ENCODE results near the gene ONECUT1. TPM values are rescaled to one million over a fixed set of nuclear protein-coding genes. Genes with fewer than 3 reads are reported as not detected.

ONECUT1 gene
- total RNA-seq, 2 experiments from 2014 or later, result not detected

DNA sequence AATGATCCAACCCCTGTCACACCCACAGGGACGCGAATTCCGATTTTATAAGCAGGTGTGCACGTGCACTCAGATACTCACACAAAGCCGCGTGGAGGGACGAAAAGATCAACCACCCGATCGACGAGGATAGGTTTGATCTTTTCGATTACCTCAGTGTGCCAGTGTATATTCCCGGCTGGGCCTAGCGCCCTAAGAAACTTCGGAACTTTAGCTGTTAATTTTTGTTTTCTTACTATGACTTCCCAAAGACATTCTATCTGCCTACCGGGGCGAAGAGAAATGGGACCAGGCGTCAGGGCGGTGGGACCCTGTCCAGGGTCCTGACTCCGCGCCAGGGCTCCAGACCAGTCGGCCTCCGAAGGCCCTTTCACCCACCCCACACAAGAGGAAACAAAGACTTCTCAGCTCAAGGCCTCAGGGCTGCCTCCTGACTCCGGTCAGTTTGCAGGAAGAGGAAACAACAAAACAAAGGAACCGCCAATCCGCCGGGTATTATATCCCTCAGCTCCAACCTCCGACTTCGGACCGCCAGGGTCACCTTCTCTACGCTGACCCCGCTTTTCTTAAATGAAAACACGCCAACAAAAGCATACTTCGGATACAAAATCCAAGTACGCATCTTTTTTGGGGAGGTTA lies 6.8 kb downstream of the ONECUT1 start:
- DNase-seq (no peak), ATAC-seq (ENCODE audit: low read depth) (no peak)
- POLR2A ChIA-PET, result no interaction called here
- no peak overlapping the region for H3K4me3 Mint-ChIP-seq
- H3K36me3 Mint-ChIP-seq, result no peaks in the 10 kb centered on the region
- no peaks in the 10 kb centered on the region for H3K9me3 Mint-ChIP-seq
- H3K4me1 Mint-ChIP-seq, result peaks cover 15% of the 10 kb centered on the region
- H3K27me3 Mint-ChIP-seq, result peaks cover 79% of the 10 kb centered on the region
- no peak overlapping the region for H3K27ac Mint-ChIP-seq

DNA sequence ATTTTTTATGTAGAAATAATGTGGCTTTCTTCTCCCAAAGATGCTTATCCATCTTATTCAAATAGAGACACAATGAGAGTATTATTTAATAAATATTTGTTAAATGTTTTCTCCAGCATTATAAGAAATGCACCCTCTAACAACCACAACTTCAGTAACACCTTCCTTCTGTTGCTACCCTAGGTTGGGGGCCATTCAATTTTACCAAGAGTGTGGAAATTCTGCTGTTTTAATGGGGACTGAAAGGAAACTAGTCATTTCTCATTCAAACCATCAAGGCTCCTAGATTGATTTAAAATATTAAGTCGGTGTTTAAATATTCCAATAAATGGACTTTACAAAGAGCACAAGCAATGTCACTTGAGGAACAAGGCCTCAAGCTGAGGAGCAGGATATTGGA lies 7.6 kb downstream of the ONECUT1 start:
- POLR2A ChIA-PET, result no interaction called here
- Mint-ChIP-seq H3K9me3 (no peaks in the 10 kb centered on the region), H3K27me3 (peaks cover 76% of the 10 kb centered on the region), H3K36me3 (no peaks in the 10 kb centered on the region), H3K4me3 (no peak overlapping the region), H3K27ac (no peak overlapping the region), H3K4me1 (peaks cover 11% of the 10 kb centered on the region)
- ATAC-seq (ENCODE audit: low read depth) (no peak), DNase-seq (no peak)

DNA sequence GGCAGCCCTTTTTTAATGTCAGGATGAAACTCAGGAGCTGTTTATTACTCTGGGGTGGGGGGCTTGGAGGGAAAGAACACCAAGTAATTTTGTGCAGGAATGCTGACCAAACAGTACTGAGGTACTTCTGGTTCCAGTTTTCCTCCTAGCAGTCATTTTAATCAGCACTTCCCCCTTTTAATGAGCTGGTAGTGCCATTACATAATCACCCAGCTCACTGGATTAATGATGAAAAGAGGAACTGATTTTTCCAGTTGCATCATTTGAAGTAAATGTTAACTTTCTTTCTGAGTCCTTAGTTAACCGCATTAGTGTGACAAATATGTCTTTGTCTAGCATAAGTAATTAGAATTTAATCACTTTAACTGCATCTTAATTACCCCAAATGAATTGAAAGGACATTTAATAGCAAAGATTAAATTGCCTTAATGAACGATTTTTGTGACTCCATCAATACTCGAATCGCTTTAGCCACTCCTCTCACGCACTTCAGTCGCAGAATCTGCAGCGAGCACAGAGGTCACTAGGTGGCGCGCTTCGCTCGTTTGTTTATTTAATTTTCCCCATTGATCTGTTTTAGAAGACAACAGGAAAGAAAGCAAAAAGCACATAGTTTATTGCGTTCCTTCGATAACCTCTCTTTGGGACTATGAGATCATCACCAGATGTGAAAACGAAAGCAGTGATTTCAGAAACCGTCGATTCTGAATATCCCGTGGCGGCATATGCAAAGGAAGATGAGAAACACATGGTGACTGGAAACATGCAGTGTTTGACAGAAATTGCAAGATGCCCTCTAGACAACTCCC lies 9.8 kb downstream of the ONECUT1 start:
- peak; percentile 73 for DNase-seq
- peaks cover 73% of the 10 kb centered on the region for H3K27me3 Mint-ChIP-seq
- H3K4me3 Mint-ChIP-seq, result peak overlapping the region; percentile 43
- no peaks in the 10 kb centered on the region for H3K9me3 Mint-ChIP-seq
- no peaks in the 10 kb centered on the region for H3K36me3 Mint-ChIP-seq
- POLR2A ChIA-PET, result no interaction called here
- no peak overlapping the region for H3K27ac Mint-ChIP-seq
- peak; percentile 60 for ATAC-seq (ENCODE audit: low read depth)
- peaks cover 11% of the 10 kb centered on the region for H3K4me1 Mint-ChIP-seq

DNA sequence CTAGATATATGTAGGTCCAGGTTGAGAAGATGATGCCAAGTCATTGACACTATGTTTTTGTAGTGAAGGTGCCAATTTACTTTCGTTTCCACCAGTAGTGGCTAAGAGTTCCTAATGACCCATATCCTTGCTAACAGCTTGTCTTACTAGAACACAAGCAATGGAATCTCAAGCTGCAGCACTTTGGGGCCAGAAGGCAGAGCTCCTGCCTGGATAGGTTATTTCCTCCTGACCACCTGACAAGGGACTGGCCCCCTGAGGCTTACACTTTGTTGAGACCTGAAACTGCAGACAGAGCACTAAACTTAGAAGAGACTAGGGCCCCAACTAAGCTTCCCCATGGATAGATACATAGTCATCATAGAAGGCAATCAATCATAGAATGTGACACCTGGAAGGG lies 11.7 kb downstream of the ONECUT1 start:
- peaks cover 64% of the 10 kb centered on the region for H3K27me3 Mint-ChIP-seq
- H3K4me3 Mint-ChIP-seq, result no peak overlapping the region
- no peaks in the 10 kb centered on the region for H3K9me3 Mint-ChIP-seq
- ATAC-seq (ENCODE audit: low read depth), result no peak
- POLR2A ChIA-PET, result no interaction called here
- DNase-seq, result no peak
- H3K4me1 Mint-ChIP-seq, result peaks cover 10% of the 10 kb centered on the region
- no peaks in the 10 kb centered on the region for H3K36me3 Mint-ChIP-seq
- no peak overlapping the region for H3K27ac Mint-ChIP-seq

DNA sequence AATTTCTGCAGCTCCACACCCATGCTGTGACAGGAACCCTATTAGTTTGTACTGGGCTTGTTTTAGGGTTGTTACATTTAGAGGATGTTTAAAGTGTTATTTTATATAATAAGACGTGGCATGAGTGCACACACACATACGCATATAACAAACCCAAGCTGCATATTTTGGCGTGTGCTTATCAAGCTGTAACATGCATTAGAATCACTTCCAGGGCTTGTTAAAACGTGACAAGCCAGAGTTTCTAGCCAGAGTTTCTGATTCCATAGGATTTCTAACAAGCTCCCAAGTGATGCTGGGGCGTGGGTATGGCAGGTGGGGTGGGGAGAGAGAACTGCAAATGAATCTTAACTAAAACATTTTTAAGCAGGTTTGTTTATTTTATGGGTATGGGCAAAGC lies 17.4 kb downstream of the ONECUT1 start:
- POLR2A ChIA-PET, result no interaction called here
- Mint-ChIP-seq H3K4me1 (no peaks in the 10 kb centered on the region), H3K4me3 (no peak overlapping the region), H3K27me3 (peaks cover 59% of the 10 kb centered on the region), H3K27ac (no peak overlapping the region), H3K9me3 (no peaks in the 10 kb centered on the region), H3K36me3 (no peaks in the 10 kb centered on the region)
- no peak for ATAC-seq (ENCODE audit: low read depth)
- DNase-seq, result no peak

DNA sequence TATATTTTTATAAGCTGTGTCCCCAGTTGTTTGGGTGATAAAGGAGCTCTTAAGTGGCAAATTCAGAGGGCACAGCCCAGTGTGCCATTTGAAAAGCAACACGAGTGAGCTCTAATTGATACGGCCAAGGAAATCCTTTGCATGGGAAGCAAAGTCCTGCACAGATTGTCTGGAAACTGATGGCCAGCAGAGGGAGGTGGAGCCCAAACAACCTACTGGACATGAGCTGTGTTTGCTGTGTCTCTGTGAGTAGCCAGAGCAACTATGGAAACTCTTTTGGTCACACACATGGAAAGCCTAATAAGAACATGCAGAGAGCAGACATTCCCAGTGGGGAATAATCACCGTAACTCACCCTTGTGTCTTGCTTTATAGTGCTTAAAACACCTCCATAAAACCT lies 24.4 kb downstream of the ONECUT1 start:
- no peak for DNase-seq
- H3K9me3 Mint-ChIP-seq, result no peaks in the 10 kb centered on the region
- H3K4me3 Mint-ChIP-seq, result no peak overlapping the region
- no peaks in the 10 kb centered on the region for H3K36me3 Mint-ChIP-seq
- H3K4me1 Mint-ChIP-seq, result no peaks in the 10 kb centered on the region
- ATAC-seq (ENCODE audit: low read depth), result no peak
- H3K27me3 Mint-ChIP-seq, result peaks cover 33% of the 10 kb centered on the region
- H3K27ac Mint-ChIP-seq, result no peak overlapping the region
- POLR2A ChIA-PET, result no interaction called here

DNA sequence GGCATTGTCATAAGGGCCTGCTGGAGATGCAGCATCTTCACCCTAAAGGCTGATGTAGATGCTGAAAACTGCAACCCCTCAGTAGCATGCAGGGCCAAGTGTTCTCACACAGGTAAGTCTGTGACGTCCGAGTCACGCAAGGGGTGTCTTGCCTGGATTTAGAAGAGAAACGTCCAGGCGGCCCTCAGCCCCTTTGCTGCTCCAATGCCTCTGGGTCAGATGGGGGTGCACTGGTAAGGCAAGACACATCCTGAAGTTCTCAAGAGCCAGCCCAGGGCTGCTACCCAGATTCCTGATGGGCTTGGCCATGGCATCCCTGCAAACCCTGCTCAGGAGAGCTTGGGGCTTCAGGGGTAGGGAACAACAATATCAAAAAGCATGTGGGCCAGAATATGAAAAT lies 25.4 kb downstream of the ONECUT1 start:
- Mint-ChIP-seq H3K4me1 (no peaks in the 10 kb centered on the region), H3K4me3 (no peak overlapping the region), H3K27ac (no peak overlapping the region), H3K36me3 (no peaks in the 10 kb centered on the region), H3K27me3 (peaks cover 30% of the 10 kb centered on the region), H3K9me3 (no peaks in the 10 kb centered on the region)
- no peak for DNase-seq
- POLR2A ChIA-PET, result no interaction called here
- no peak for ATAC-seq (ENCODE audit: low read depth)

DNA sequence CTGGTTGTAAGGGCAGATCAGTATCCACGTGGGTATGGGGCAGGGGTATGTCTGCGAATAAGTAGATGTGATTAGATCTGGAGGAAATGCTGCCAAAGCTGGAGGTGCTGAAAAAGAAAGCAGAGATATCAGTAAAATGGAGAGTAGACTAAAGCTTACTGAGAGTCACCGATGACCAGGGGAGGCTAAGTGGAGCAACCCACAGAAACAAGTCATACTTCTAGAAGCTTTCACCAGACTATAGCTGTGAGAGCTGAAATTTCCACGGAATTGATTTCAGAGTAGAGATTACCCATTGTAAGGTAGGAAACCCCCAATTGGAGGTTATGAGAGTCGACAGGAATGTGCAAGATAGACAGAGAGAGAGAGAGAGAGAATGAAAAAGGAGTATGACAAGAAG lies 27.5 kb downstream of the ONECUT1 start:
- ATAC-seq (ENCODE audit: low read depth), result no peak
- no peak overlapping the region for H3K4me3 Mint-ChIP-seq

DNA sequence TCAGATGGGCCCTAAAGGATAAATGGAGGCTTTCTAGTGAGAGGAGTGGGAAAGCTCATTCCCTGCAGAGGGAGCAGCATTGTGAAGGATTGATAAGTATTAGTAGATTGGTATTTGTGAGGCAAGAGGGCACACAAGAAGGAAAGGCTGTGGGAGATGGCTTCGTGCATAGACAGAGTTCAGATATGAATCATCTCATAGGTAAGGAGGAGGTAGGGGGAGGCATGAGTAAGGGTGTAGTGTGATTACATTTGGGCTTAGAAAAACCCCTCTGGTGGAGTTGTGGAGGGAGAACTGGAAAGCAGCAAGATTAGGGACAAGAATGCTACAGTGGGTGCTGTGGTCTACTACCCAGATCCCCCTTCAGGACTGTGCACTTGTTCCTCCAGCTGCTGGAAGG lies 29.6 kb downstream of the ONECUT1 start:
- POLR2A ChIA-PET, result no interaction called here
- Mint-ChIP-seq H3K9me3 (no peaks in the 10 kb centered on the region), H3K4me3 (no peak overlapping the region), H3K27ac (no peak overlapping the region), H3K36me3 (no peaks in the 10 kb centered on the region), H3K4me1 (no peaks in the 10 kb centered on the region), H3K27me3 (peaks cover 27% of the 10 kb centered on the region)
- ATAC-seq (ENCODE audit: low read depth), result no peak
- no peak for DNase-seq

More for the DNA sequence above, 27.5 kb downstream of the ONECUT1 start:
- Mint-ChIP-seq H3K27ac (no peak overlapping the region), H3K36me3 (no peaks in the 10 kb centered on the region), H3K4me1 (no peaks in the 10 kb centered on the region), H3K27me3 (peaks cover 22% of the 10 kb centered on the region), H3K9me3 (no peaks in the 10 kb centered on the region)
- DNase-seq, result no peak
- POLR2A ChIA-PET, result no interaction called here

DNA sequence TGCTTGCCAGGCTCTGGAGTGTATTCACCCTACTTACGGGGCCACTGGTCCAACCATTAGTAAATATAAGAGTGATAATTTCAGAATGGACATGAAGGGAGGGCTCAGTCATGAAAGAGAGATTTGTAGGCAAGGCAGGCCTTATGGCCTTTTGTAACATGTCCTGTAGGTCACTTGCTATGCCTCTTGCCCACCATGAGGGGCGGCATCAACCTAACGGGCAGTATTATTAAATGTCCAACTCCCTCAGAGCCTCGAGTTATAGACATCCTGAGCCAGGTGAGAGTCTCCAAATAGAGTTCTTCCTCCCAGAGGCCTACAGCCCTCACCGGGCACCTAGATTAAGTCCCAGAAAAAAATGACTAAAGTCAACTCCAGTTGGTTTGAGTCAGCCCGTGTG lies 30.2 kb downstream of the ONECUT1 start:
- no peaks in the 10 kb centered on the region for H3K9me3 Mint-ChIP-seq
- POLR2A ChIA-PET, result no interaction called here
- H3K36me3 Mint-ChIP-seq, result no peaks in the 10 kb centered on the region
- no peaks in the 10 kb centered on the region for H3K4me1 Mint-ChIP-seq
- ATAC-seq (ENCODE audit: low read depth) (no peak), DNase-seq (no peak)
- no peak overlapping the region for H3K27ac Mint-ChIP-seq
- H3K4me3 Mint-ChIP-seq, result no peak overlapping the region
- H3K27me3 Mint-ChIP-seq, result peaks cover 28% of the 10 kb centered on the region

DNA sequence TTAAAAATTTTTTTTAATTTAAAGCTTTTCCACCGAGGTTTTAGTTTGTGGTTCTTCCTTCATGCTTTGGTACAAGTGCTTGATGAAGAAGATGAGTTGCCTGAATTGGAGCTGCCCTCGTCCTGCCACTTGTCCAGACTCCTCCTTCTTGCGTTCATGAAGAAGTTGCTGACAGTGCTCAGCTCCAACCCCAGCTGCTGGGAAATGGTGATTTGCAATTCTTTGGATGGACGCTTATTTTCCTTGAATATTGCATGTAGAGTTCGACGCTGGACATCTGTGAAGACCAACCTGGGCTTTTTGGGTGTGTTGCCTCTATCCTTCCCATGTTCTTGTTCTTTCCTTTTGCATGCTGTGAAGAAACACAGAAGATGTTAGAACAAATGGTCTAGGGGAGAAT lies 32.6 kb downstream of the ONECUT1 start:
- H3K36me3 Mint-ChIP-seq, result no peaks in the 10 kb centered on the region
- H3K27me3 Mint-ChIP-seq, result peaks cover 37% of the 10 kb centered on the region
- no peak overlapping the region for H3K27ac Mint-ChIP-seq
- DNase-seq (no peak), ATAC-seq (ENCODE audit: low read depth) (no peak)
- POLR2A ChIA-PET, result no interaction called here
- H3K4me3 Mint-ChIP-seq, result no peak overlapping the region
- H3K4me1 Mint-ChIP-seq, result no peaks in the 10 kb centered on the region
- no peaks in the 10 kb centered on the region for H3K9me3 Mint-ChIP-seq

DNA sequence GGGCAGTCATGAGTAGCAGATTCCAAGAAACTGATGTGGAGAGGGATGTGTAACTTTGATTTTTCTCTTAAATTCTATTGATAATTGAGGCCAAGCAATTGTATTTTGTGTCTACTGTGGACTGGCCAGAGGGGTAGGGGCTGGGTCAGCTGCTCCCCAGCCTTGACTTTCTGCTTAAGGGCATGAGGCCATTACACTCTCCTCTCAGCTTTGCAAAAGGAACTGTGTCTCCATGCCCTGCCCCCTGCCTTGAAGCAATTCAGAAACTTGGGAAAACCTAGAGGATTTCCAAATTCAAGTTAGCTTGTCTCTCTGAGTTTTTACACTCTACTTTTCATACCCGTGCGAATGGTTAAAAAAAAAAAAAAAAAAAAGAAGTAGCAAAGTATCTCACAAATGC lies 38.6 kb downstream of the ONECUT1 start:
- H3K27me3 Mint-ChIP-seq, result peaks cover 58% of the 10 kb centered on the region
- no peaks in the 10 kb centered on the region for H3K4me1 Mint-ChIP-seq
- POLR2A ChIA-PET, result no interaction called here

DNA sequence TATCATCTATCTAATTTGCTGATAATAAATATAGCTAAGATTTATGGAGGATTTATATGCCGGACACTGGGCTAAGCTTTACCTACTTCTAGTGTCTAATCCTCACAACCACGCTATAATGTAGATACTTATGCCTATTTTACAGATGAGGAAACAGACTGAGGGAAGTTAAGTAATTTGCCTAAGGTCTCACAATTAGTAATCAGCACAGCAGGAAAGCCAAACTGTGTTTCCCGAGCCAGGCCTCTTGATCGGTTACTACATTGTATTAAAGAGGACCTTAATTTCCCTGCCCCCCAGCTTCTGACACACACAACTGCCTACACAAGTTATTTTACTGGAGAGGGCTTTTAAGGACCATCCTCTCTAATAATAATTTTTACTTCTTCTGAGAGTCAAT lies 40.9 kb downstream of the ONECUT1 start:
- ATAC-seq (ENCODE audit: low read depth), result no peak
- Mint-ChIP-seq H3K4me1 (no peaks in the 10 kb centered on the region), H3K27ac (no peak overlapping the region), H3K9me3 (no peaks in the 10 kb centered on the region), H3K4me3 (no peak overlapping the region), H3K27me3 (peaks cover 46% of the 10 kb centered on the region), H3K36me3 (no peaks in the 10 kb centered on the region)
- DNase-seq, result no peak
- POLR2A ChIA-PET, result interaction anchor here (0.6 kb wide), 1 partner anchor 734 kb away, joined by 7 read pairs; no protein-coding TSS in a partner anchor

More for the DNA sequence above, 38.6 kb downstream of the ONECUT1 start:
- H3K27ac Mint-ChIP-seq, result no peak overlapping the region
- ATAC-seq (ENCODE audit: low read depth), result no peak
- no peak for DNase-seq
- H3K9me3 Mint-ChIP-seq, result no peaks in the 10 kb centered on the region
- H3K36me3 Mint-ChIP-seq, result no peaks in the 10 kb centered on the region
- no peak overlapping the region for H3K4me3 Mint-ChIP-seq

DNA sequence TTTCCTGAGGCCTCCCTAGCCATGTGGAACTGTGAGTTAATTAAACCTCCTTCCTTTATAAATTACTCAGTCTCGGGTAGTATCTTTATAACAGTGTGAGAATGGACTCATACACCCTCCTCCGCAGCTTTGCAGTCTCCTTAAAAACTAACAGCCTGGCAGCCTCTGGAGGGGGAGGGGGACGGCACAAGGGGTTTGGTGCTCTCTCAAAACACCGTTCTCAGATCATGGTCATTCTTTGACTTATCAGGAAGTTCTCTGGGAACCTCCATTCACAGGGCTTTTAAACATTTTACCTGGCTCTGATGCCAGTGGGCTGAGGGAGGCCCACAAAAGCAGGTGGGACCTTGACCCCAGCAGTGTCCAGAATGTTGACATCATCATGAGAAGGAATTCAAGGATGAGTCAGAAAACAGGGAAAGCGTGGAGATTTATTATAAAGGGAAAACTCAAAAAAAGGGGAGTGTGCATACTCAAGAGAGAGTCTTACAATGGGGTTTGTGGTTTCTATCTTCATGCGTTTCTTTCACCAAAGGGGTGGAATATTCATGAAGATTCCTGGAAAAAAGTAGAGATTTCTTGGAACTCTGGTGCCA lies 43.9 kb downstream of the ONECUT1 start:
- no peak overlapping the region for H3K27ac Mint-ChIP-seq
- H3K4me3 Mint-ChIP-seq, result no peak overlapping the region
- H3K4me1 Mint-ChIP-seq, result no peaks in the 10 kb centered on the region
- H3K9me3 Mint-ChIP-seq, result no peaks in the 10 kb centered on the region
- POLR2A ChIA-PET, result no interaction called here
- DNase-seq, result no peak
- H3K36me3 Mint-ChIP-seq, result no peaks in the 10 kb centered on the region
- H3K27me3 Mint-ChIP-seq, result peaks cover 26% of the 10 kb centered on the region
- no peak for ATAC-seq (ENCODE audit: low read depth)
